GM21360 (cell line): ENCODE results near the gene OR5H14.
"Not testable (repeated sequence)": the region's sequence is repeated elsewhere in the genome, so short reads cannot be mapped to it uniquely, and the experiment has no call there.

Source experiments
- ATAC-seq: cut with Tn5 transposase; IDR thresholded peaks from one replicate; pipeline ENCODE4 v1.9.1; 2021; ENCODE audit warnings: mild to moderate bottlenecking, moderate library complexity; ENCODE audit not compliant: unreplicated experiment

The OR5H14 gene

GRCh38 chr3:98196293-98196692 is 49.0 kb downstream of the OR5H14 start:
- ATAC-seq, result not testable (repeated sequence)

GRCh38 chr3:98199020-98199419 is 51.7 kb downstream of the OR5H14 start:
- no peak for ATAC-seq
